GM12891 (cell line): ENCODE measurements around the gene FANCC.

Source experiments
- PAX5 ChIP-seq: IDR thresholded peaks from 2 replicates; pipeline ENCODE4 v1.6.1; 2011; ENCODE audit warnings: low read length, moderate library complexity, mild to moderate bottlenecking; ENCODE audit not compliant: insufficient read depth, severe bottlenecking
- POLR2A ChIP-seq: IDR thresholded peaks from 2 replicates; pipeline ENCODE4 v1.6.1; 2011; ENCODE audit warnings: low read depth, low read length, control low read depth
- POLR2AphosphoS5 ChIP-seq: IDR thresholded peaks from 2 replicates; pipeline ENCODE4 v1.6.1; 2011; ENCODE audit warnings: low read depth, low read length, control low read depth
- POU2F2 ChIP-seq: IDR thresholded peaks from 2 replicates; pipeline ENCODE4 v1.6.1; 2011; ENCODE audit warnings: low read depth, mild to moderate bottlenecking, control low read depth, low read length, moderate library complexity
- SPI1 ChIP-seq: IDR thresholded peaks from 2 replicates; pipeline ENCODE4 v1.6.1; 2011; ENCODE audit warnings: low read depth, low read length, control low read depth
- TAF1 ChIP-seq: IDR thresholded peaks from 2 replicates; pipeline ENCODE4 v1.6.1; 2011; ENCODE audit warnings: low read depth, low read length, control low read depth

GRCh38 chr9:95094002-95094401 is 223.5 kb downstream of the FANCC start:
- TF ChIP-seq POLR2A (no peak), POLR2AphosphoS5 (no peak), TAF1 (no peak), POU2F2 (no peak), PAX5 (no peak), SPI1 (no peak)
